K562 (cell line): ENCODE measurements around the gene ICAM3. TPM values are rescaled to one million over a fixed set of nuclear protein-coding genes. Genes with fewer than 3 reads are reported as not detected.

Experiments used
- ATAC-seq: fragments of 200-7000 bp; cut with Tn5 transposase; 3 replicates; pipeline ENCODE4 v1.9.1; 2020; ENCODE audit warnings: moderate library complexity
- BruUV-seq: library from RNA; stranded (reverse); fragments of 400-500 nt; replicated peaks from 2 replicates; lab custom pipeline; 2021; lab: Mats Ljungman, UMichigan
- CTCF ChIA-PET: fragments of 300-600 bp; formaldehyde crosslinking; extraction: SDS; loops from one replicate; lab custom pipeline; 2021; ENCODE audit warnings: low intra/inter-chr PET ratio; lab: Yijun Ruan, JAX
- POLR2A ChIA-PET: fragments of 300-600, 350-650 bp; sonication (Branson Sonifier 250); formaldehyde crosslinking; extraction: SDS; loops from one replicate; lab custom pipeline; 2021; ENCODE audit warnings: antibody characterized with exemption, inconsistent platforms; lab: Yijun Ruan, JAX
- DNase-seq, 4 experiments: peaks; one replicate each; pipeline versions ENCODE4 v3.0.0 to v3.0.0-alpha.2; 2011 to 2018; ENCODE audit warnings: low spot score in 3 of 4, mixed read lengths in 3 of 4; ENCODE audit errors: extremely low read depth in 1 of 4
- FAIRE-seq: peaks from 2 replicates; lab custom pipeline; 2011; peaks lifted over from hg19 to GRCh38; lab: Jason Lieb, UNC
- H2AFZ ChIP-seq: 2 replicates; pipeline ENCODE4 v1.6.0; 2011; ENCODE audit warnings: low read depth, low read length, control low read depth, inconsistent platforms
- H3K27ac ChIP-seq: fragments of 200-600 bp; 3 replicates; pipeline ENCODE4 v1.8.0; 2011; ENCODE audit warnings: low read depth, mild to moderate bottlenecking, control low read depth, inconsistent platforms, low read length, moderate library complexity, mixed read lengths; ENCODE audit errors: extremely low read depth
- H3K27me3 ChIP-seq, 2 experiments: fragments of 300-600 bp in 1 of 2; 2 replicates in 1 of 2; 3 replicates in 1 of 2; pipeline versions ENCODE4 v1.6.0 to v1.8.0; 2011; ENCODE audit warnings: inconsistent platforms in 2 of 2, low read length in 2 of 2, mild to moderate bottlenecking in 1 of 2, mixed read lengths in 1 of 2, moderate library complexity in 1 of 2; ENCODE audit not compliant: control insufficient read depth in 2 of 2, insufficient read depth in 2 of 2
- H3K36me3 ChIP-seq: fragments of 300-600 bp; 3 replicates; pipeline ENCODE4 v1.8.0; 2011; ENCODE audit warnings: mild to moderate bottlenecking, low read length, inconsistent platforms; ENCODE audit not compliant: control insufficient read depth, insufficient read depth
- H3K4me1 ChIP-seq, 2 experiments: fragments of 200-600 bp in 1 of 2; replicated peaks in 1 of 2; 2 replicates in 1 of 2; 3 replicates in 1 of 2; pipeline versions ENCODE4 v1.5.1 to v1.8.0; 2011; ENCODE audit warnings: inconsistent platforms in 2 of 2, low read length in 2 of 2, mild to moderate bottlenecking in 1 of 2, mixed read lengths in 1 of 2, moderate library complexity in 1 of 2; ENCODE audit not compliant: control insufficient read depth in 2 of 2, insufficient read depth in 2 of 2
- H3K4me2 ChIP-seq: 2 replicates; pipeline ENCODE4 v1.6.1; 2011; ENCODE audit warnings: low read length, control low read depth, inconsistent platforms, mixed read lengths; ENCODE audit not compliant: insufficient read depth
- H3K4me3 ChIP-seq: fragments of 200-600 bp; sonication (generic), shearing (Covaris generic); 2 replicates; pipeline ENCODE4 v1.5.1; 2016; ENCODE audit warnings: control low read depth, inconsistent platforms
- H3K79me2 ChIP-seq: fragments of 200-600 bp; 3 replicates; pipeline ENCODE4 v1.8.0; 2011; ENCODE audit warnings: low read length, inconsistent platforms; ENCODE audit not compliant: control insufficient read depth, insufficient read depth
- H3K9ac ChIP-seq, 2 experiments: 2 replicates each; pipeline versions ENCODE4 v1.6.0 to v1.6.1; 2011; ENCODE audit warnings: low read depth in 2 of 2, low read length in 2 of 2, control low read depth in 1 of 2, inconsistent platforms in 1 of 2, mild to moderate bottlenecking in 1 of 2, mixed read lengths in 1 of 2; ENCODE audit not compliant: insufficient read depth in 1 of 2
- H3K9me1 ChIP-seq: one replicate; pipeline ENCODE4 v1.6.0; 2011; ENCODE audit warnings: inconsistent platforms, mild to moderate bottlenecking, low read length, moderate library complexity; ENCODE audit not compliant: control insufficient read depth, insufficient read depth
- H3K9me3 ChIP-seq: replicated peaks from 2 replicates; pipeline ENCODE4 v1.5.1; 2011; ENCODE audit warnings: low read depth, low read length, inconsistent platforms; ENCODE audit not compliant: control insufficient read depth, insufficient read depth
- H4K20me1 ChIP-seq: replicated peaks from 2 replicates; pipeline ENCODE4 v1.6.1; 2011; ENCODE audit warnings: low read length, inconsistent platforms, mixed read lengths; ENCODE audit not compliant: control insufficient read depth, insufficient read depth
- CUX1 ChIP-seq: fragments of 200-800 bp; sonication (Bioruptor generic); IDR thresholded peaks from 2 replicates; pipeline ENCODE4 v1.6.1; 2016; ENCODE audit warnings: missing genetic modification characterization, missing compliant biosample characterization
- DPF2 ChIP-seq: fragments of 450-650 bp; IDR thresholded peaks from 2 replicates; pipeline ENCODE4 v1.6.1; 2016
- EWSR1 ChIP-seq: fragments of 450-650 bp; IDR thresholded peaks from 2 replicates; pipeline ENCODE4 v1.6.1; 2018; ENCODE audit warnings: borderline replicate concordance, mild to moderate bottlenecking, low read depth, moderate library complexity; ENCODE audit not compliant: partially characterized antibody
- POLR2G ChIP-seq: fragments of 200-400 bp; formaldehyde crosslinking; IDR thresholded peaks from 2 replicates; pipeline ENCODE4 v1.6.1; 2017; ENCODE audit warnings: low read depth, mild to moderate bottlenecking, antibody characterized with exemption, low read length, moderate library complexity
- RBFOX2 ChIP-seq: fragments of 200-400 bp; formaldehyde crosslinking; IDR thresholded peaks from 2 replicates; pipeline ENCODE4 v1.6.1; 2017; ENCODE audit warnings: low read depth, mild to moderate bottlenecking, low read length, moderate library complexity
- RBM15 ChIP-seq: fragments of 200-400 bp; formaldehyde crosslinking; IDR thresholded peaks from 2 replicates; pipeline ENCODE4 v1.6.1; 2018; ENCODE audit warnings: mild to moderate bottlenecking, low read length, moderate library complexity; ENCODE audit not compliant: insufficient read depth
- SAFB ChIP-seq: fragments of 200-400 bp; formaldehyde crosslinking; IDR thresholded peaks from 2 replicates; pipeline ENCODE4 v1.6.1; 2017; ENCODE audit warnings: low read depth, low read length, borderline replicate concordance
- TFAP4 ChIP-seq: sonication (generic); formaldehyde crosslinking; IDR thresholded peaks from 2 replicates; pipeline ENCODE4 v1.8.0; 2022; ENCODE audit warnings: missing genetic modification reagents, mild to moderate bottlenecking, moderate library complexity, borderline replicate concordance
- ZNF311 ChIP-seq: fragments of 250-450 bp; sonication (Bioruptor Pico); IDR thresholded peaks from 2 replicates; pipeline ENCODE4 v1.4.0; 2020; ENCODE audit warnings: mild to moderate bottlenecking, moderate library complexity
- ZZZ3 ChIP-seq: fragments of 450-650 bp; IDR thresholded peaks from 2 replicates; pipeline ENCODE4 v1.6.1; 2016; ENCODE audit warnings: antibody characterized with exemption, mild to moderate bottlenecking, moderate library complexity
- WGBS: fragments of 100-300 bp; shearing (Covaris generic); methylation state at CpG from one replicate; pipeline ENCODE4 v1.1.6; 2016; ENCODE audit warnings: low coverage, mixed read lengths; ENCODE audit not compliant: insufficient coverage; ENCODE audit errors: missing lambda C conversion rate; 5-methylcytosine and 5-hydroxymethylcytosine counted together
- in situ Hi-C: fragments of 300-500 bp; cut with MboI; formaldehyde crosslinking; loops from 4 replicates; pipeline ENCODE4 v1.15.0; 2018; ENCODE audit warnings: inconsistent platforms, mixed read lengths
- intact Hi-C: fragments of 100-400 bp; cut with micrococcal nuclease; formaldehyde crosslinking; loops from 2 replicates; pipeline ENCODE4 v1.14.2; 2022
- polyA plus RNA-seq, 8 experiments: library from polyadenylated mRNA; depleted of rRNA in 4 of 8; stranded (reverse) in 5 of 8; unstranded in 3 of 8; fragments of >200 nt; fragmentation: Nextera tagmentation in 2 of 8; fragmentation: Illumina TruSeq in 1 of 8; extraction: Ambion mirVana in 2 of 8; extraction: Trizol in 1 of 8; gene quantifications; 2 replicates each; pipeline versions ENCODE4 v1.2.1 to v1.2.3, GENCODE V29; 2011 to 2014; ENCODE audit warnings: inconsistent platforms in 1 of 8, missing spikeins in 1 of 8
- total RNA-seq, 7 experiments: library from RNA; depleted of rRNA in 6 of 7; stranded (reverse); fragments of >200 nt in 6 of 7; fragmentation: Illumina TruSeq in 2 of 7; extraction: Trizol in 2 of 7; gene quantifications; 2 replicates each; pipeline versions ENCODE4 v1.2.1 to v1.2.3, GENCODE V29; 2011 to 2021; ENCODE audit warnings: low replicate concordance in 1 of 7

Gene ICAM3
- total and polyA plus RNA-seq, 9 of the 15 experiments (the other 6 are each of a cell fraction or from before 2014, with no cell fraction given) = 6.5 to 39.5 (median 24.2) TPM

GRCh38 chr19:10365518-10365917, 26.1 kb upstream of the ICAM3 start:
- no peaks in the 10 kb centered on the region for H4K20me1 ChIP-seq
- TF ChIP-seq POLR2G (peak; percentile 50), EWSR1 (no peak), DPF2 (no peak), RBM15 (no peak), ZNF311 (CRISPR knock-in tag) (no peak), ZZZ3 (no peak), SAFB (no peak), TFAP4 (CRISPR knock-in tag) (no peak), CUX1 (CRISPR knock-in tag) (no peak), RBFOX2 (peak; percentile 42; the same call in 1 of the 2 replicates)

More at GRCh38 chr19:10365518-10365917, 26.1 kb upstream of the ICAM3 start:
- no peak for ATAC-seq
- Histone ChIP-seq H3K4me3 (no peak overlapping the region), H3K9me3 (no peaks in the 10 kb centered on the region), H3K4me2 (no peak overlapping the region), H3K27me3 (no peaks in the 10 kb centered on the region), H3K4me1 (peaks cover 0 to 17% of the 10 kb centered on the region in 2 experiments; a peak in 1 of 5 replicates), H3K9ac (no peak overlapping the region; a peak in 1 of 4 replicates), H3K9me1 (no peaks in the 10 kb centered on the region), H3K27ac (no peak overlapping the region), H2AFZ (no peak overlapping the region), H3K36me3 (peaks cover 86% of the 10 kb centered on the region), H3K79me2 (no peaks in the 10 kb centered on the region)
- peak in 1 of 4 experiments; percentile 9 for DNase-seq
- 98% methylated on average over 15 of the region's 23 CpGs for WGBS
- no peak for FAIRE-seq
- in situ Hi-C loops (no loop called here), intact Hi-C loops (no loop called here)
- ChIA-PET POLR2A (interaction anchor here (0.9 kb wide), 1 partner anchor 16 kb away, joined by 3 read pairs; no protein-coding TSS in a partner anchor), CTCF (no interaction called here)
- no TSS peak for BruUV-seq
